ENCODE results near the gene NEK6.

NEK6 gene

GRCh38 chr9:124263800-124264426 is 6.2 kb downstream of the NEK6 start:
- TF ChIP-seq SIN3A (IDR thresholded peaks at IDR 0.05; ENCODE audit: borderline replicate concordance, insufficient read depth, low read length) (no peak), REST (IDR thresholded peaks at IDR 0.05; ENCODE audit: insufficient read depth in 1 of 2, low read depth in 2 of 2, low read length in 2 of 2) (no peak), FOXP2 (optimal IDR thresholded peaks at IDR 0.05; ENCODE audit: borderline replicate concordance, extremely low read depth, extremely low read length, insufficient read depth) (no peak), POLR2AphosphoS5 (IDR thresholded peaks at IDR 0.05; ENCODE audit: low read depth, low read length) (no peak), TAF1 (IDR thresholded peaks at IDR 0.05; ENCODE audit: borderline replicate concordance, insufficient read depth, low read length) (no peak)

- TF ChIP-seq POLR2AphosphoS5 (IDR thresholded peaks at IDR 0.05; ENCODE audit: low read depth, low read length) = no peak
These were observed 7.1 kb downstream of the NEK6 start for GRCh38 chr9:124264823-124265233.

- TF ChIP-seq POLR2AphosphoS5 (IDR thresholded peaks at IDR 0.05; ENCODE audit: low read depth, low read length) (no peak), FOXP2 (optimal IDR thresholded peaks at IDR 0.05; ENCODE audit: borderline replicate concordance, extremely low read depth, extremely low read length, insufficient read depth) (no peak), SIN3A (IDR thresholded peaks at IDR 0.05; ENCODE audit: borderline replicate concordance, insufficient read depth, low read length) (no peak), TAF1 (IDR thresholded peaks at IDR 0.05; ENCODE audit: borderline replicate concordance, insufficient read depth, low read length) (no peak)
These were observed 7.8 kb downstream of the NEK6 start for GRCh38 chr9:124265551-124265950.

- TF ChIP-seq TAF1 (IDR thresholded peaks at IDR 0.05; ENCODE audit: borderline replicate concordance, insufficient read depth, low read length) = no peak
- TF ChIP-seq POLR2AphosphoS5 (IDR thresholded peaks at IDR 0.05; ENCODE audit: low read depth, low read length) = no peak
- TF ChIP-seq SIN3A (IDR thresholded peaks at IDR 0.05; ENCODE audit: borderline replicate concordance, insufficient read depth, low read length) = no peak
- TF ChIP-seq REST (IDR thresholded peaks at IDR 0.05; ENCODE audit: insufficient read depth in 1 of 2, low read depth in 2 of 2, low read length in 2 of 2) = no peak
- TF ChIP-seq FOXP2 (optimal IDR thresholded peaks at IDR 0.05; ENCODE audit: borderline replicate concordance, extremely low read depth, extremely low read length, insufficient read depth) = no peak
These were observed 8.5 kb downstream of the NEK6 start for GRCh38 chr9:124266139-124266825.

- TF ChIP-seq TAF1 (IDR thresholded peaks at IDR 0.05; ENCODE audit: borderline replicate concordance, insufficient read depth, low read length) = no peak
- no peak for TF ChIP-seq REST (IDR thresholded peaks at IDR 0.05; ENCODE audit: insufficient read depth in 1 of 2, low read depth in 2 of 2, low read length in 2 of 2)
- no peak for TF ChIP-seq FOXP2 (optimal IDR thresholded peaks at IDR 0.05; ENCODE audit: borderline replicate concordance, extremely low read depth, extremely low read length, insufficient read depth)
- TF ChIP-seq POLR2AphosphoS5 (IDR thresholded peaks at IDR 0.05; ENCODE audit: low read depth, low read length) = no peak
- no peak for TF ChIP-seq SIN3A (IDR thresholded peaks at IDR 0.05; ENCODE audit: borderline replicate concordance, insufficient read depth, low read length)
These were observed 9.1 kb downstream of the NEK6 start for GRCh38 chr9:124266826-124267201.

GRCh38 chr9:124267271-124267807 is 9.6 kb downstream of the NEK6 start:
- TF ChIP-seq SIN3A (IDR thresholded peaks at IDR 0.05; ENCODE audit: borderline replicate concordance, insufficient read depth, low read length) (no peak), POLR2AphosphoS5 (IDR thresholded peaks at IDR 0.05; ENCODE audit: low read depth, low read length) (no peak), FOXP2 (optimal IDR thresholded peaks at IDR 0.05; ENCODE audit: borderline replicate concordance, extremely low read depth, extremely low read length, insufficient read depth) (no peak), REST (IDR thresholded peaks at IDR 0.05; ENCODE audit: insufficient read depth in 1 of 2, low read depth in 2 of 2, low read length in 2 of 2) (no peak), TAF1 (IDR thresholded peaks at IDR 0.05; ENCODE audit: borderline replicate concordance, insufficient read depth, low read length) (no peak)

Data from PFSK-1 (cell line).